A549 (cell line): Measurements from ENCODE around the gene WDR48. TPM values are rescaled to one million over a fixed set of nuclear protein-coding genes. Genes with fewer than 3 reads are reported as not detected.

ENCODE experiments used
- ATAC-seq, 2 experiments: fragments of 200-7000 bp in 1 of 2; fragments of >200 bp in 1 of 2; cut with Nextera tagmentation in 1 of 2; cut with Tn5 transposase in 1 of 2; 3 replicates each; pipeline versions ENCODE4 v1.8.0 to v1.9.1; 2018 to 2020; ENCODE audit warnings: mild to moderate bottlenecking in 1 of 2, moderate library complexity in 1 of 2
- CTCF ChIA-PET: fragments of 300-600 bp; sonication (Branson Sonifier 250); formaldehyde crosslinking; extraction: SDS; loops from one replicate; lab custom pipeline; 2021; ENCODE audit warnings: antibody characterized with exemption, inconsistent platforms; lab: Yijun Ruan, JAX
- POLR2A ChIA-PET: fragments of 350-600 bp; formaldehyde crosslinking; extraction: SDS; loops from one replicate; lab custom pipeline; 2021; ENCODE audit warnings: antibody characterized with exemption, inconsistent platforms; lab: Yijun Ruan, JAX
- DNase-seq, 2 experiments: peaks; one replicate each; pipeline versions ENCODE4 v3.0.0 to v3.0.0-alpha.2; 2011 to 2016; ENCODE audit warnings: low read depth in 1 of 2, low spot score in 1 of 2
- FAIRE-seq: peaks from 2 replicates; lab custom pipeline; 2011; peaks lifted over from hg19 to GRCh38; lab: Jason Lieb, UNC
- H3K27ac ChIP-seq, 2 experiments: fragments of >200 bp; sonication (Bioruptor Twin); formaldehyde crosslinking; 3 replicates each; pipeline ENCODE4 v1.5.1; 2016 to 2017
- H3K4me1 ChIP-seq: fragments of >200 bp; sonication (Bioruptor Twin); formaldehyde crosslinking; 3 replicates; pipeline ENCODE4 v1.6.1; 2016
- H3K4me2 ChIP-seq: fragments of >200 bp; sonication (Bioruptor Twin); formaldehyde crosslinking; 3 replicates; pipeline ENCODE4 v1.6.1; 2016
- H3K4me3 ChIP-seq: fragments of >200 bp; sonication (Bioruptor Twin); formaldehyde crosslinking; 3 replicates; pipeline ENCODE4 v1.5.1; 2016
- H3K9me3 ChIP-seq: fragments of >200 bp; sonication (Bioruptor Twin); formaldehyde crosslinking; 3 replicates; pipeline ENCODE4 v1.6.1; 2016
- CBX8 ChIP-seq: fragments of 200-600 bp; sonication (generic); IDR thresholded peaks from 2 replicates; pipeline ENCODE4 v1.6.1; 2016
- EP300 ChIP-seq, 2 experiments: fragments of >200 bp; sonication (Bioruptor Twin); formaldehyde crosslinking; IDR thresholded peaks; 2 replicates in 1 of 2; 3 replicates in 1 of 2; pipeline ENCODE4 v1.6.1; 2016 to 2017
- FOXS1 ChIP-seq: fragments of 250-450 bp; sonication (Bioruptor Pico); IDR thresholded peaks from 2 replicates; pipeline ENCODE4 v1.5.0; 2020; ENCODE audit warnings: mild to moderate bottlenecking, moderate library complexity
- GATA3 ChIP-seq: IDR thresholded peaks from 2 replicates; pipeline ENCODE4 v1.6.1; 2012; ENCODE audit warnings: borderline replicate concordance
- HOXA7 ChIP-seq: fragments of 250-450 bp; sonication (Bioruptor Pico); IDR thresholded peaks from 2 replicates; pipeline ENCODE4 v1.5.0; 2020; ENCODE audit warnings: mild to moderate bottlenecking, moderate library complexity
- HOXB13 ChIP-seq: fragments of 250-450 bp; sonication (Bioruptor Pico); IDR thresholded peaks from 2 replicates; pipeline ENCODE4 v1.5.0; 2020; ENCODE audit warnings: low read depth, mild to moderate bottlenecking, moderate library complexity
- JUNB ChIP-seq: fragments of >200 bp; sonication (Bioruptor Twin); formaldehyde crosslinking; IDR thresholded peaks from 2 replicates; pipeline ENCODE4 v1.6.1; 2016
- KDM5A ChIP-seq: fragments of 200-600 bp; sonication (generic); IDR thresholded peaks from 2 replicates; pipeline ENCODE4 v1.6.1; 2016; ENCODE audit warnings: antibody characterized with exemption, mild to moderate bottlenecking
- MYC ChIP-seq: IDR thresholded peaks from 2 replicates; pipeline ENCODE4 v1.6.1; 2012; ENCODE audit warnings: mild to moderate bottlenecking, inconsistent platforms, low read length, improper control_type of control experiment, borderline replicate concordance
- NPAS2 ChIP-seq: fragments of 250-450 bp; sonication (Bioruptor Pico); IDR thresholded peaks from 2 replicates; pipeline ENCODE4 v1.8.0; 2022; ENCODE audit warnings: mild to moderate bottlenecking, moderate library complexity, borderline replicate concordance
- PHF8 ChIP-seq: fragments of 200-600 bp; sonication (generic); IDR thresholded peaks from 2 replicates; pipeline ENCODE4 v1.6.1; 2016; ENCODE audit warnings: low read depth, mild to moderate bottlenecking, antibody characterized with exemption, moderate library complexity, borderline replicate concordance
- POLR2A ChIP-seq: IDR thresholded peaks from 2 replicates; pipeline ENCODE4 v1.6.1; 2012; ENCODE audit warnings: mild to moderate bottlenecking, low read length
- POLR2AphosphoS2 ChIP-seq: conservative IDR thresholded peaks from 2 replicates; pipeline ENCODE4 v1.6.1; 2012; ENCODE audit warnings: low read length, improper control_type of control experiment, inconsistent platforms
- RAD21 ChIP-seq, 2 experiments: fragments of >200 bp in 1 of 2; sonication (Bioruptor Twin) in 1 of 2; formaldehyde crosslinking in 1 of 2; IDR thresholded peaks in 1 of 2; conservative IDR thresholded peaks in 1 of 2; 2 replicates in 1 of 2; 3 replicates in 1 of 2; pipeline ENCODE4 v1.6.1; 2012 to 2018; ENCODE audit warnings: inconsistent platforms in 1 of 2
- RFX5 ChIP-seq: fragments of 450-650 bp; IDR thresholded peaks from 2 replicates; pipeline ENCODE4 v1.7.1; 2014; ENCODE audit warnings: antibody characterized with exemption, mild to moderate bottlenecking, moderate library complexity
- RNF2 ChIP-seq: fragments of 200-600 bp; sonication (generic); IDR thresholded peaks from 2 replicates; pipeline ENCODE4 v1.6.1; 2016; ENCODE audit warnings: low read depth, mild to moderate bottlenecking, antibody characterized with exemption, moderate library complexity, borderline replicate concordance
- TP53 ChIP-seq: fragments of 250-450 bp; sonication (Bioruptor Pico); IDR thresholded peaks from 2 replicates; pipeline ENCODE4 v1.5.0; 2021; ENCODE audit warnings: mild to moderate bottlenecking, moderate library complexity
- ZC3H11A ChIP-seq: fragments of 450-650 bp; IDR thresholded peaks from 2 replicates; pipeline ENCODE4 v1.6.1; 2014; ENCODE audit warnings: antibody characterized with exemption, mild to moderate bottlenecking
- WGBS: methylation state at CpG from one replicate; pipeline ENCODE4 v1.1.6; 2017; ENCODE audit errors: missing lambda C conversion rate; 5-methylcytosine and 5-hydroxymethylcytosine counted together
- polyA plus RNA-seq, 4 experiments: library from polyadenylated mRNA; depleted of rRNA in 3 of 4; stranded (reverse); fragments of >200 nt; fragmentation: RNase III in 1 of 4; extraction: RNeasy Plus Mini Kit Qiagen cat#74134 plus additional on column Dnase treatment in 1 of 4; gene quantifications; 2 replicates in 3 of 4; 3 replicates in 1 of 4; pipeline ENCODE4 v1.2.3, GENCODE V29; 2011 to 2017
- TF ChIP-seq, protein P1 (sequence below): fragments of 250-450 bp; sonication (Bioruptor Pico); IDR thresholded peaks from 2 replicates; pipeline ENCODE4 v1.5.0; 2021; ENCODE audit warnings: mild to moderate bottlenecking, moderate library complexity, borderline replicate concordance
- TF ChIP-seq, protein P2 (sequence below): fragments of 150-350 bp; IDR thresholded peaks from 2 replicates; pipeline ENCODE4 v1.6.1; 2014; ENCODE audit warnings: low read depth, mild to moderate bottlenecking, low read length

The WDR48 gene
- polyA plus RNA-seq, 2 of the 4 experiments (the other 2 are of a cell fraction), result 18.8 to 41.0 TPM

DNA sequence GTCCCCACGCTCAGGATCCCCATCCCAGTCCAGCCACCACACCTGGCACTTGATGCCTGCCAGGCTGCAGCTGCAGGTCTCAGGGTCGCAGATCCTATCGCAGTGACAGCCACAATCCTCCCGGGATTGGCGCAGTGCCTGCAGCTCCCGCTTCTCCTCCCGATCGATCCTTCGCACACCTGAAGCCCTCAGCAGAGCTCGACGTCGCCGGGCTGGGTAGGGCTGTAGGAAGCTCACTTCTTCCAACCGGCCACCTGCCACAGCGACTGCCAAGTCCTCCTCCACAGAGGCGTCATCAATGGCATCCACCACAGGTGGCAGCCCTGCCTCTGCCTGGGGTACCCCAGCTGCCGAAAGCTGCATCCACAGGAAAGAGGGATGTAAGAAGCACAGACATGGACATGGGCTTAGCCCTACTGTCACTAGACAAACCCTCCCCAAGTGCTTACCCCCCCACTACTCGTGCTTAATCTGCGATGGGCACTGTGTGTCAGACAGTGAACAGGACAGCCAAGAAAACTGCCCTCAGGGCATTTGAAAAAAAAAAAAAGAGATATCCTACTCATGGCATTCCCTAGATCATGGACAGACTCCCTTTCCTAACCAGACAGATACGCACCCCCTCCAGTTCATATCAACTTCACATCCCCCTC is 92.4 kb downstream of the WDR48 start:
- Histone ChIP-seq H3K4me1 (peaks cover 63% of the 10 kb centered on the region), H3K4me2 (no peak overlapping the region), H3K9me3 (no peaks in the 10 kb centered on the region), H3K27ac (no peak overlapping the region; a peak in 1 of 6 replicates), H3K4me3 (no peak overlapping the region)
- DNase-seq (no peak), ATAC-seq (no peak)
- POLR2A ChIA-PET, result no interaction called here
- CTCF ChIA-PET, result interaction anchor here (0.7 to 1.3 kb wide), 2 partner anchors 45 to 47 kb away, joined by 3 to 4 read pairs; no protein-coding TSS in a partner anchor
- TF ChIP-seq, protein P1, sequence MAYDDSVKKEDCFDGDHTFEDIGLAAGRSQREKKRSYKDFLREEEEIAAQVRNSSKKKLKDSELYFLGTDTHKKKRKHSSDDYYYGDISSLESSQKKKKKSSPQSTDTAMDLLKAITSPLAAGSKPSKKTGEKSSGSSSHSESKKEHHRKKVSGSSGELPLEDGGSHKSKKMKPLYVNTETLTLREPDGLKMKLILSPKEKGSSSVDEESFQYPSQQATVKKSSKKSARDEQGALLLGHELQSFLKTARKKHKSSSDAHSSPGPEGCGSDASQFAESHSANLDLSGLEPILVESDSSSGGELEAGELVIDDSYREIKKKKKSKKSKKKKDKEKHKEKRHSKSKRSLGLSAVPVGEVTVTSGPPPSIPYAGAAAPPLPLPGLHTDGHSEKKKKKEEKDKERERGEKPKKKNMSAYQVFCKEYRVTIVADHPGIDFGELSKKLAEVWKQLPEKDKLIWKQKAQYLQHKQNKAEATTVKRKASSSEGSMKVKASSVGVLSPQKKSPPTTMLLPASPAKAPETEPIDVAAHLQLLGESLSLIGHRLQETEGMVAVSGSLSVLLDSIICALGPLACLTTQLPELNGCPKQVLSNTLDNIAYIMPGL (CRISPR knock-in tag), result no peak
- no peak for TF ChIP-seq POLR2AphosphoS2
- TF ChIP-seq NPAS2 (CRISPR knock-in tag), result no peak
- TF ChIP-seq RNF2, result no peak
- TF ChIP-seq, protein P2, sequence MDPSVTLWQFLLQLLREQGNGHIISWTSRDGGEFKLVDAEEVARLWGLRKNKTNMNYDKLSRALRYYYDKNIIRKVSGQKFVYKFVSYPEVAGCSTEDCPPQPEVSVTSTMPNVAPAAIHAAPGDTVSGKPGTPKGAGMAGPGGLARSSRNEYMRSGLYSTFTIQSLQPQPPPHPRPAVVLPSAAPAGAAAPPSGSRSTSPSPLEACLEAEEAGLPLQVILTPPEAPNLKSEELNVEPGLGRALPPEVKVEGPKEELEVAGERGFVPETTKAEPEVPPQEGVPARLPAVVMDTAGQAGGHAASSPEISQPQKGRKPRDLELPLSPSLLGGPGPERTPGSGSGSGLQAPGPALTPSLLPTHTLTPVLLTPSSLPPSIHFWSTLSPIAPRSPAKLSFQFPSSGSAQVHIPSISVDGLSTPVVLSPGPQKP, result no peak
- TF ChIP-seq HOXA7 (CRISPR knock-in tag), result no peak
- TF ChIP-seq RAD21 (conservative IDR thresholded peaks at IDR 0.05 in 1 of 2, IDR thresholded peaks at IDR 0.05 in 1 of 2), result no peak
- no peak for TF ChIP-seq RFX5
- no peak for TF ChIP-seq MYC
- TF ChIP-seq JUNB, result no peak
- no peak for TF ChIP-seq HOXB13 (CRISPR knock-in tag)
- no peak for TF ChIP-seq EP300 (IDR thresholded peaks at IDR 0.05)
- no peak for TF ChIP-seq TP53
- TF ChIP-seq PHF8, result no peak
- no peak for TF ChIP-seq CBX8
- no peak for TF ChIP-seq GATA3
- no peak for TF ChIP-seq FOXS1 (CRISPR knock-in tag)
- TF ChIP-seq KDM5A, result no peak
- no peak for TF ChIP-seq POLR2A
- TF ChIP-seq, all 56 proteins: peak for 0
- no peak for FAIRE-seq
- 93% methylated on average over 20 of the region's 20 CpGs for WGBS

DNA sequence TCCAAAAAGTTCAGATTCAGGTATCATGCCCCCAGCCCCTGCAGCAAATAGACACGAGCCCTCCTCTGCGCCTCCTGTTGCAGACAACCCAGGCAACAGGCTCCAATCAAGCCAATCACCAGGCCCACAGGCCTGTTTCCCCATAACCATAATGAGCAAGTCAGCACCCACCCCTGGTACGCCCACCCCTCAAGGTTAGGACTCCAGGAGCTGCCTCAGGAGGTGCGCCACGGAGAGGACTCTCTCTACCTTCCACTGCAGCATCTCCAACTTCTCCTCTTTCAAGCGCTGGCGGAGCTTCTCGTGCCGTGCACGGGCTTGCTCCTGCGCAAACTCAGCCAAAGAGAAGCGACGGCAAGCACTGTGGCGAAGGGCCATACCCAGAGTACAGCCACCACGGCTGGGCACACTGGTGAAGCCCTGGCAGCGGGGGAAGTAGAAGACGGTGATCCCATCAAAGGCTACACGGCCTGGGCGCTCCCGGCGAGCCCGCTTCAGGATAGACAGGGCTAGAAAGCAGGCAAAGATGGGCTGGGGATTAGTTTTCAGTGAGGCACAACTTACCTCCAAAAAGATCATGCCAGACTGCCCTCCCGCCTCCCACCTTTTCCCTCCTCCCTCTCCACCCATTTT is 93.0 kb downstream of the WDR48 start:
- 94% methylated on average over 22 of the region's 23 CpGs for WGBS
- Histone ChIP-seq H3K27ac (peak overlapping the region in 1 of 2 experiments; percentile 4; a peak in 1 of 6 replicates), H3K4me3 (no peak overlapping the region), H3K4me2 (no peak overlapping the region), H3K4me1 (peaks cover 69% of the 10 kb centered on the region), H3K9me3 (no peaks in the 10 kb centered on the region)
- TF ChIP-seq ZC3H11A, result no peak
- CTCF ChIA-PET, result interaction anchor here (0.6 to 1.9 kb wide), 4 partner anchors 45 to 143 kb away, joined by 3 to 6 read pairs (median 4); no protein-coding TSS in a partner anchor
- no peak for DNase-seq
- no peak for FAIRE-seq
- ATAC-seq, result no peak
- POLR2A ChIA-PET, result no interaction called here
